Measurements from ENCODE around the gene HES7. TPM values are rescaled to one million over a fixed set of nuclear protein-coding genes. Genes with fewer than 3 reads are reported as not detected.
A peak's percentile ranks its signal among the peaks of the same experiment; 100 is the strongest.

Gene HES7
- total RNA-seq, 3 donors from 2014 or later (not counting 1 experiment from before 2014, with no cell fraction given), result 0.50 to 0.77 (median 0.61) TPM

DNA sequence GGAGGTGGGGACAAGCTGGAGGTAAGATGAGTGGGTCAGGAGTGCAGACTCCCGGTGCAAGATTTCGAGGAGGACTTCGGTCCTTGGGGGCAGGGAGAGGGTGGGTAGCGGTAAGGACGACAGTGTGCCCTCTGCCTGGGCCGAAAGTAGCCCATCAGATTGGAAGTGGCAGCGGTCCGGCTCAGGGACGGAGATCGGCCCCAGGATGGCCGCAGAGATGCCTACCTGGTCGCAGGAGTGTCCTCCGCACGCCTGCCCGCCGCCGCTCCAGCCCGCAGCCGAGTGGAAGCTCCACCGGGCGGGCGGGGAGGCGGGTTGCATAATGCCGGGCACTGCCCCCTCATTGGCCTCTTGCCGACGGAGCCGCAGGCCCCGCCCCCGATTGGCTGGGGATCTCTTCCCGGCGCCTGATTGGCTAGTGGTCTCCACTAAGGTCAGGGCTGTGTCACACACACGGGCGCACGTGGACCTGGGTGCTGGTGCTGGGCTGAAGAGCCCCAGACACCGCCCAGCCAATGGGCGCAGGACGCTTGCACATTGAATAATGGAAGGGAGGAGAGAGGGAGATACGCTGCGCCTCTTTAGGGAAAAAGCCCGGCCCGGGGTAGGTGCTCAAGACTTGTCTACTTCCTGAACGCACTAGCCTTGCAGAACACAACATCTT is 28.3 kb upstream of the HES7 start, which contains the start of gene PER1:
Gene PER1 (minus strand): TSS at position 293 of the 664 bp plus-strand sequence. CDS start 1,698 bp downstream, outside the sequence.
- no peak for TF ChIP-seq CTCF (IDR thresholded peaks at IDR 0.05)
- no peak within 1 kb of the TSS for H3K27ac Mint-ChIP-seq
- intact Hi-C loops (cut with micrococcal nuclease), result loop anchor here (10.0 kb wide), 1 partner anchor 803 kb away; no protein-coding TSS in a partner anchor
- Histone ChIP-seq H3K27me3 (ENCODE audit: control insufficient read depth, insufficient read depth, low read length) (no peaks in the 10 kb centered on the region), H3K4me1 (ENCODE audit: control insufficient read depth, insufficient read depth, low read length) (peaks cover 74% of the 10 kb centered on the region), H3K4me3 (ENCODE audit: low read length) (peak within 1 kb of the TSS; percentile 53), H3K9me3 (ENCODE audit: control insufficient read depth, insufficient read depth, low read length) (no peaks in the 10 kb centered on the region), H3K36me3 (ENCODE audit: control insufficient read depth, insufficient read depth, low read length) (peaks cover 29% of the 10 kb centered on the region), H3K27ac (ENCODE audit: low read length) (peak within 1 kb of the TSS; percentile 91)
- no peaks in the 10 kb centered on the region for H3K27me3 Mint-ChIP-seq (ENCODE audit: low read depth in 2 of 2)
- no peaks in the 10 kb centered on the region for H3K9me3 Mint-ChIP-seq
- no peaks in the 10 kb centered on the region for H3K36me3 Mint-ChIP-seq
- DNase-seq (peak; percentile 83 to 91), ATAC-seq (peak; percentile 20 to 33 (median 33))
- peak within 1 kb of the TSS; percentile 94 for H3K4me3 Mint-ChIP-seq
- 14% methylated on average over 42 of the region's 42 CpGs for WGBS (ENCODE audit: insufficient coverage)
- H3K4me1 Mint-ChIP-seq, result peaks cover 5 to 30% of the 10 kb centered on the region in 2 donors

DNA sequence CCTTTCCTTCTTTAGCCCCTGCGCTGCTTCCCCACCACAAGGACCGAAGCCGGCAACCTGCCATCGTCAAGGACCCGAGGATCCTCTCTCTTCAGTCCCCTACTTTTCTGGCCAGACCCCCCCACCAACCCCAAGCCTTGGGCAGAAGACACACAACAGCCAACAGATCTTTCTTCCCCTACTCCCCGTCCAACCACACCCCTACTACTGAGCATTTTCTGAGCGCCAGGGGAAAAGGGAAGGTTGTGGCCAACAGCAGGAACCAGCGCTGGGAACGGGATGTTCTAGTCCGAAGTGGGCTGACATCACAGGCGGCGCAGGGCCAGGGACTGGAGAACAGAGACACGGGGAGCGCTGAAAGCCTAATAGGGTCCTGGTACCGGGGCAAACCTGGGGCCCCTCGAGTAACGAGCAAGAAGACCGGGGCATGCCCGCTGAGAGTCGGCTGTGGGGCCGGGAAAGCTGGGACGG is 27.8 kb upstream of the HES7 start:
- peak overlapping the region; percentile 94 for H3K4me3 Mint-ChIP-seq
- Histone ChIP-seq H3K4me3 (ENCODE audit: low read length) (peak overlapping the region; percentile 53), H3K36me3 (ENCODE audit: control insufficient read depth, insufficient read depth, low read length) (peaks cover 35% of the 10 kb centered on the region), H3K9me3 (ENCODE audit: control insufficient read depth, insufficient read depth, low read length) (no peaks in the 10 kb centered on the region), H3K4me1 (ENCODE audit: control insufficient read depth, insufficient read depth, low read length) (peaks cover 69% of the 10 kb centered on the region), H3K27me3 (ENCODE audit: control insufficient read depth, insufficient read depth, low read length) (no peaks in the 10 kb centered on the region), H3K27ac (ENCODE audit: low read length) (peak overlapping the region; percentile 91)
- intact Hi-C loops (cut with micrococcal nuclease), result loop anchor here (1.0 to 10.0 kb wide), 2 partner anchors 13 to 803 kb away; no protein-coding TSS in a partner anchor
- H3K27ac Mint-ChIP-seq, result no peak overlapping the region
- WGBS (ENCODE audit: insufficient coverage), result under 1% methylated on average over 22 of the region's 22 CpGs
- no peak for TF ChIP-seq CTCF (IDR thresholded peaks at IDR 0.05)
- no peaks in the 10 kb centered on the region for H3K27me3 Mint-ChIP-seq (ENCODE audit: low read depth in 2 of 2)
- H3K9me3 Mint-ChIP-seq, result no peaks in the 10 kb centered on the region
- ATAC-seq (no peak), DNase-seq (peak in 1 of 2 donors; percentile 71)
- H3K4me1 Mint-ChIP-seq, result peaks cover 10 to 30% of the 10 kb centered on the region in 2 donors
- no peaks in the 10 kb centered on the region for H3K36me3 Mint-ChIP-seq

GRCh38 chr17:8151120-8151640 is 27.3 kb upstream of the HES7 start:
- Histone ChIP-seq H3K27ac (ENCODE audit: low read length) (peak overlapping the region; percentile 91), H3K27me3 (ENCODE audit: control insufficient read depth, insufficient read depth, low read length) (no peaks in the 10 kb centered on the region), H3K4me3 (ENCODE audit: low read length) (peak overlapping the region; percentile 53), H3K9me3 (ENCODE audit: control insufficient read depth, insufficient read depth, low read length) (no peaks in the 10 kb centered on the region), H3K36me3 (ENCODE audit: control insufficient read depth, insufficient read depth, low read length) (peaks cover 40% of the 10 kb centered on the region), H3K4me1 (ENCODE audit: control insufficient read depth, insufficient read depth, low read length) (peaks cover 68% of the 10 kb centered on the region)
- intact Hi-C loops (cut with micrococcal nuclease), result loop anchor here (1.0 to 10.0 kb wide), 2 partner anchors 13 to 804 kb away; no protein-coding TSS in a partner anchor
- H3K27ac Mint-ChIP-seq, result no peak overlapping the region
- peaks cover 15 to 30% of the 10 kb centered on the region in 2 donors for H3K4me1 Mint-ChIP-seq
- peak; percentile 89 to 96 for DNase-seq
- no peak for TF ChIP-seq CTCF (IDR thresholded peaks at IDR 0.05)
- peak overlapping the region; percentile 94 for H3K4me3 Mint-ChIP-seq
- no peaks in the 10 kb centered on the region for H3K36me3 Mint-ChIP-seq
- 0% methylated on average over 38 of the region's 38 CpGs for WGBS (ENCODE audit: insufficient coverage)
- peak; percentile 50 to 67 (median 62) for ATAC-seq
- H3K27me3 Mint-ChIP-seq (ENCODE audit: low read depth in 2 of 2), result no peaks in the 10 kb centered on the region
- no peaks in the 10 kb centered on the region for H3K9me3 Mint-ChIP-seq
